ENCODE results near the gene CD9. TPM values are rescaled to one million over a fixed set of nuclear protein-coding genes. Genes with fewer than 3 reads are reported as not detected.

The CD9 gene
- total and polyA plus RNA-seq, 4 experiments from 2014 or later = 1.4 to 5.8 (median 4.4) TPM

Other genes with a start within 250 kb of the CD9 start
- gene VWF, start 75.7 kb upstream of the CD9 start, total RNA-seq = under 1 TPM; 0.03 to 0.17 TPM
- under 1 TPM in 1 of 2 donors, not detected in 1; 0.15 TPM for gene VWF, start 75.7 kb upstream of the CD9 start, polyA plus RNA-seq
- not detected for gene PLEKHG6, start 110.3 kb downstream of the CD9 start, total RNA-seq
- gene PLEKHG6, start 110.3 kb downstream of the CD9 start, polyA plus RNA-seq = under 1 TPM in 1 of 2 donors, not detected in 1; 0.22 TPM
- 10 to 100 TPM; 80.7 to 86.7 TPM for gene TNFRSF1A, start 141.7 kb downstream of the CD9 start, total RNA-seq
- gene TNFRSF1A, start 141.7 kb downstream of the CD9 start, polyA plus RNA-seq = 10 to 100 TPM; 14.5 to 36.4 TPM
- gene SCNN1A, start 175.2 kb downstream of the CD9 start, total RNA-seq = 1 to 10 TPM in 1 of 2 experiments, under 1 TPM in 1; 0.67 to 1.3 TPM
- under 1 TPM; 0.24 to 0.53 TPM for gene SCNN1A, start 175.2 kb downstream of the CD9 start, polyA plus RNA-seq
- 1 to 10 TPM; 1.1 to 1.3 TPM for gene LTBR, start 183.8 kb downstream of the CD9 start, total RNA-seq
- not detected for gene LTBR, start 183.8 kb downstream of the CD9 start, polyA plus RNA-seq
- gene CD27, start 244.6 kb downstream of the CD9 start, total RNA-seq = 100 to 1,000 TPM; 117 to 124 TPM
- gene CD27, start 244.6 kb downstream of the CD9 start, polyA plus RNA-seq = 100 to 1,000 TPM; 343 to 402 TPM

Measured in CD4-positive, alpha-beta memory T cell (primary cell).